Ramos (cell line): ENCODE data around the gene GNAQ.

ENCODE experiments used
- in situ Hi-C: fragments of 300-500 bp; cut with MboI; formaldehyde crosslinking; loops from one replicate; pipeline ENCODE4 v1.14.3; 2022; ENCODE audit warnings: low sequenced_read_pairs; ENCODE audit not compliant: unreplicated experiment

Gene GNAQ

DNA sequence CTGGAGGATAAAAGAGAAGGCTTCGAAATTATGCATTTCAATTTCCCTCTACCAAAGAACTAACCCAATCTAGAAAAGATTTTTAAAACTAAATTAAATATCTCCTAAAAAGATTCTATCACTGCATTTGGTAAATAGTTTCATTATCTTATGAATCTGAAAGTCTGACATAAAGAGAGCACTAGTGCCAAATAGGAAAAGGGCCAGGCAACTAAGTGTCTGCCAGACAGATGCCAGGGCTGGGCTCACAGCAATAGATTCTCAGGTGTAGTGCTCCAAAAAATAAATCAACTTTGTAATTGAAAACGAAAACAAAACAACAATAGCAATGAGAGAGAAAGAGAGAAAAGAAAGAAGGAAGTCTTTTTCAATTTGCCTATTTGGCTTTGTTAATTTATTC lies 225.8 kb downstream of the GNAQ start:
- in situ Hi-C loops = no loop called here

DNA sequence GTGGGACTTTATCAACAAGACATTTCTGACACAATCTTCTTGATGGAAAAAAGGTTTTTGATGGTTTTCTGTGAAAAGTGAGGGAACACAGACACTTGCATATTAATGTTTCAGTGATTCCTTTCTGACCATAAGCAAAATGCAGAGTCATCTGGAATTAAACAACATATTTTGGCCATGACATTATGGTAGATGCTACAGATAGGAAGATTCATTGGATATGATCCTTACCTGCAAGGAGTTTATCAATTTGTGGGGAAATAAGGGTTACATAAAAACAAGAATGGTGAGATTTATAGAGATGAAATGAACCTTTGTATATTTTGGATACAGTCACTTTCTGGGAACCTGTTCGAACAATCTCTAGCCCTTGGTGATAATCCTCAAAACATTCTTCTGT lies 228.2 kb downstream of the GNAQ start:
- in situ Hi-C loops = no loop called here

DNA sequence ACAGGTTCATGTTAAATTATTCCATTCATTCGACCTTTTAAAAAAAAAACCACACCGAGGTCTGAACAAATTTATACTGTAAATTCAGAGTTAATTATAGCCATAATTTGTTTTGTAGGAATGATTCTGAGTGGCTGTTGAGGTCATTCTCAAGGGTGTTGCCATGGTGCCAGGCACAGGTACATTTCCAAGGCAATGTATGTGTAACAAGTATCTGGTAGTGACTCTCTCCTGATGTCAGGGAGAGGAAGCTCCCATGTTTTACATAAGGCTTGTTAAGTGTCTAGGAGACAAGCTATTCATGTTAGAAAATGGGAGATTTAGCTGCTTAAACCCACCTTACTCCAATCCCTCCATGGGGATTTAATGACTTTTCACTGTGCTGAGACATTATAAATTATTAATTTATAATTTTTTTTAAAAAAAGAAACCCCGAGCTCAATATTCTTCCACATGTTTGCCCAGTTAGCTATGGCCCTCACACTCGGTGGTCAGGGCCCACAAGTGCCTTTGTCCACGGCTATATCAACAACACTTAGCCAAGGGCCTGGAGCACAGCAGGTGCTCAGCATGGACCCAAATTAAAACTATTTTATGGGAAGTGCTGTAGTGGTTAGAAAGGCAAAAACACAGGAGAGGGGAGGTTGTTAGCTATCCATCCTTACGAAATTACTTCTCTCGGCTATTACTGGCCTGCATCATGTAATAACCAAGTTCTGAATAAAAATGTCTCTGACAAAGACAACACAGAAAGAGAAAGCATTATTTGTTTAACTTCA lies 228.9 kb downstream of the GNAQ start:
- in situ Hi-C loops = no loop called here

DNA sequence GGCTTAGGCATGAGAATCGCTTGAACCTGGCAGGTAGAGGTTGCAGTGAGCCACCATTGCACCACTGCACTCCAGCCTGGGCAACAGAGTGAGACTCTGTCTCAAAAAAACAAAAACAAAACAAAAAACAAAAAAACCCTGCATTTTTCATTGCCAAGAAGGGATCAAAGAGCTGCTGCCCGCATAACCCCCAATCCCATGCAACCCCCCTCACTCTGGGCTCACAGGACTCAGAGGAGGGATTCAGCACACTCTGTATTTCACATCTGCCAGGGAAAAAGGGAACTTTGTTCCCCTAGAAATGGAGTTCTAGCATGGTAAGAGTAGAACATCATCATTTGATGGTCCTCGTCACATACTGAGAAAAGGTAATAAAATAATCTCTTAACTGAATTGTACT lies 229.5 kb downstream of the GNAQ start:
- in situ Hi-C loops = no loop called here

DNA sequence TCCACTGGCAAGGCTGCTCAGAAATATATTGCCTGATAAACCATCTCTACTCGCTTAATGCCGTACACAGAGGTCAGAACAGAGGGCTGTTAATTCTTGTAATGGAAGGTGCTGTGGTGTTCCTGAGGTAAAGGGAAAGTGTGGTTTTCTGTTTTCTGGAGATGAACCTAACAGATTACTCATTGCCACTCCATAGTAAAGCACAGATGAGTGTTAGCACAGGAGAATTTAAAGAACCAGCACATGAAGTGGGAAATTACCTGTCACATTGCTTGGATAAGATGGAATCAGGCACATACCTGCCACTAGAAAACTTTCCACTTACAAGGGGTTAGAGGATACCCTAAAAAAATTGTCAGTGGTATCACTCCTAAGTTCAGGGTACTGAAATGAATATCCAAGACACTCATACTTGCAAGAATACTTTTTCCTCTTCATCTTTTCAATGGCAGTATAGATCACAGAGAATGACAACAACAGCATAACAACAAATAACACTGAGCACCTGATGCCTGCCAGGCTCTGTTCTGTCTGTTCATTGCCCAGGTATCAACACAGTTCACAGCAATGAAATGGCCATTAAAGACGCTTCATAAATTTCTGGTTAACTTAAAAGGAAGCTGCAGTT lies 230.6 kb downstream of the GNAQ start:
- in situ Hi-C loops = no loop called here

DNA sequence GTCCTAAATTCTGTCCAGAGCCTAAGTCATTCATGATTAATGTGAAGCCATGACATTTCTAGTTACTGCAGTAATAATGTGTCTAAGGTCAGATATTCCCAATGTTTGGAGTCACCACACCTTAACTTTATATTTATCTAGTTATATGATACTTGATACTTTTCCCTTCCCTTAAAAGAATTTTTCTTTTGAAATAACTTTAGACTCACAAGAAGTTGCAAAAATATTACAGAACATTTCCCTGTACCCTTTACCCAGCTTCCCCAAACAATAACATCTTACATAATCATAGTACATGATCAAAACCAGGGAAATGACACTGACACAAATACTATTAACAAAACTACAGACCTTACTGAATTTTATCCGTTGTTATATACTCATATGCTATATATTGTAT lies 233.5 kb downstream of the GNAQ start:
- in situ Hi-C loops = no loop called here

DNA sequence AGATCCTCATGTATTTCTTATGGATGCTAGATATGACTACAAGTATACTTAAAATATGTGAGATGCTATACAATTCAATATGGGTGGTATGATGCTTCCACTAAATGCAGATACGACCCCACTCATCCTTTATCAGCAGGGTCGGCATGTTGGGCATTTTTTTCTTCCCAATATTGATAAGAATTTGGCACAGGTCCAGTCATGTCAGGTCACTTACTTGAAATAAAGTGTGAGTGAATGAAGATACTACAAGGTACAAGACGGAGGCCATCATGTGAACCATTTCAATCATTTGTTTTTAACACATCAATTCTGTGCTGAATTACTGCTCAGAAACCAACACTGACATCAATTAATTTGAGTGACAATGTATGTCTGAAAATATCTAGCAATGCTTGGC lies 236.6 kb downstream of the GNAQ start:
- in situ Hi-C loops = no loop called here

DNA sequence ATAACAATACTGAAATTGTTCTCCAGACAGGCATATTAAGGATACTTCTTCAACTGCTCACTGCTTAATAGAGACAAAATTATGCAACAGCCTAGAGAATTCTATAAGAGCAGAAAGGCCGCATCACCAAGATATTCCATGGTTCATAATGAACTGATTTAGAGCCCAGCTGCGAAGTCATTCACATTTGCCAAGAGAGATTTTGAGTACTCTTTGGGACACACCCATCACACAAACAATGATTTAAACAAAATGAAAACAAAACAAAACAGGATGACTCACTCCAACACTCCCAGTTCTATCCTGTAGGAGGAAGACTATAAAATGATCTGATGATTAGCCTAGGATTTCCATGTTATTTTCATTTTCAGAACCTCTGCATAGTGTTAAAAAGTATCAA lies 237.8 kb downstream of the GNAQ start:
- in situ Hi-C loops = no loop called here

DNA sequence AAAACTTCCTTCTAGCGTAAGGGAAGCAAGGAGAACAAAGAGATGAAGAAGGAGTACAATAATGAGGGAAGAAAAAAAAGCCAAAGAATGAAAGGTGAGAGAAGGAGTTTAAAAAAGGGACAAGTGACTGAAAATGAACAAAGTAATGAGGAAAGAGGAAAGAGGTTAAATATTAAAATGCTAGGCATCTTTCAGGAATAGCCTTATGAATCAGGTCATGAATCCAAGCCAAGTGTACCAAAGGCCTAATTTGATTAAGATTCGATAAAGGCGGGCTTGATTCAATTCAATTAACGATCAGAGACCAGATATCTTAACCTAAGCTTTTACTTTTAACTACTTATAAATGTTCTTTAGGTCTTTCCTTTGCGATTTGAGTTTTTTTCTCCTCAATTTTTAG lies 241.7 kb downstream of the GNAQ start:
- in situ Hi-C loops = no loop called here

DNA sequence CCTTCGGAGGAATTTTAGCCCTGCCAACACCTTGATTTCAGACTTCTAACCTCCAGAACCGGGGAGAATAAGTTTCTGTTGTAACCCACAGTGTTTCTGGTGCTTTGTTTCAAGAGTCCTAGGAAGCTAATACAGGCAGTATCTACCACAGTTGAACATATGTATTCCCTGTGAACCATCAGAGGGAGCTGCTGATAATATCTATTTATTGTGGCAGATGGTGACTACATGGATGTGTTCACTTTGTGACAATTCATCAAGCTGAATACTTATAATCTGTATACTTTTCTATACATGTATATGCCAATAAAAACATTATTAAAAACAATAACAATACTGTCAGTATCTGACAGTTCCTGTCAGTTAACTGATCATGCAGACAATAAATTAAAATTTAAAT lies 246.3 kb downstream of the GNAQ start:
- in situ Hi-C loops = no loop called here

DNA sequence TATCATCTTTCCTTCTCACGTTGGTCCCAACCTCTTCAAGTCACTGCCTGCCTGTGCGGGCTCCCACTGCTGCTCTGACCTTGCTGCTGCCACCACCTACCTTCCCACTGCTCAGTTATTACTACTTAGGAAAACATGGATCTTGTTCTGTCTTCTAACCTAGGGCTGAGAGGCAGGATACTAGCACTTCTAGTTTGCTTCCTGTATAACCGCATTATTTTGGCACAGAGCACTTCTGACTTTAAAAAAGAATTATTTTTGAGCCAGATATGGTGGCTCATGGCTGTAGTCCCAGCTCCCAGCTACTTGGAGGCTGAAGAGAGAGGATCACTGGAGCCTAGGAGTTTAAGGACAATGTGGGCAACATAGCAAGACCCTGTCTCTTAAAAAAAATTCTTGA lies 248.1 kb downstream of the GNAQ start:
- in situ Hi-C loops = no loop called here

DNA sequence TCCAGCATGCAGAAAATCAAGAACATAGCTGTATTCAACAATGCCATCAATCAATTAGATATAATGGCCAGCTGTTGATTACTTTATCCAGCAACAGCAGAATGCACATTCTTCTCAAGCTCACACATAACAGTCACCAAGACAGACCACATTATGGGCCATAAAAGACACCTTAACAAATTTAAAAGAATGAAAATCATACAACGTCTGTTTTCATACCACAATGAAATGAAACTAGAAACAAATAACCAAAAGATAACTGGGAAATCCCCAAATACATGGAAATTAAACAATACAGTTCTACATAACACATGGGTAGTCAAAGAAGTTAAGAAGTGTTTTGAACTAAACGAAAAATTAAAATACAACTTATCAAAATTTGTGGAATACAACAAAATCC lies 252.6 kb downstream of the GNAQ start:
- in situ Hi-C loops = no loop called here

DNA sequence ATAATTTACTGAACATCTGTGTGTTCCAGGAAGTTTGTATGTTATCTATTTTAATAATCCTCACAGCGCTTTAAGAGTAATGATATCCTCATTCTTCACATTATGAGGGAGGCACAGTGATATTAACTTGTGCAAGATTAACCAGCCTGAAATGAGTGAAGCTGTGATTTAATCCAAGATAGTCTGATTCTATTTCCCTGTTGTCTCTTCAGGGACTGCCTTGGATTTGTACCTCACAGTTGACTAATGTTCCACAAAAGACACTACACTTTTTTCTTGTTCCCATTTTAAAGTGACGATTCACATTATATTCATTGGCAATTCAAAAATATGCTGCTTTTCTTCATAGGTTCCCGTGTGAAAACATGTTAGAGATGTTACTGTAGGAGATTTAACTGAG lies 258.2 kb downstream of the GNAQ start:
- in situ Hi-C loops = loop anchor here (25.0 kb wide), 1 partner anchor 611 kb away; no protein-coding TSS in a partner anchor

DNA sequence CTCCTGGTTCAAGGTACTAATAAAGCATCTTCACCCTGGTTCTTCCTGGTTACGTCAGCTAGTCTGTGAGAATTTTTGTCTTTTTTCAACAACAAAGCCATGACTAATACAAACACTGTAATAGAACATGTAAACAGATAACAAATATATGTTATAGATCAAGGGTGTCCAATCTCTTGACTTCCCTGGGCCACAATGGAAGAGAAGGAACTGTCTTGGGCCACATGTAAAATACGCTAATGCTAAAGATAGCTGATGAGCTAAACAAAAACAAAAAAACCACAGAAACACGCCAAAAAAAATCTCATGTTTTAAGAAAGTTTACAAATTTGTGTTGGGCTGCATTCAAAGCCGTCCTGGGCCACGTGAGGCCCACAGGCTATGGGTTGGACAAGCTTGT lies 259.0 kb downstream of the GNAQ start:
- in situ Hi-C loops = loop anchor here (25.0 kb wide), 1 partner anchor 610 kb away; no protein-coding TSS in a partner anchor

DNA sequence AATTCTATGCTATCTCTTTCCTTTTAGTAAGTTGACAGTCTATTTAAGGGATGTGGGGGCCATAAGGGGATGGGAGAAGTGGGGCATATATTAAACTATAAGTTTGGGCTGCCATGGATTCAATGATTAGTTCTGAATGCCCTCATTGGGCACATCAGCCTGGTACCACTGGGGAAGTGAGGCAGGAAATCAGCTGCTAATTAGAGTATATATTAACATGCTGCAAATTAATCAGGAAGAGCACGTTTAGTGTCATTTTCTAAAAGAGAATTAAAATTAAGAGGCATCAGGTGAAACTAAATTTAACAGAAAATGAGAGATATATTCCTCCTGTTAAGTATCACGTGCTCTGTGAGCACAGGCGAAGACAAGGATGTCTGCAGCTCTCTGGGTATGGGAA lies 260.4 kb downstream of the GNAQ start:
- in situ Hi-C loops = loop anchor here (25.0 kb wide), 1 partner anchor 609 kb away; no protein-coding TSS in a partner anchor

DNA sequence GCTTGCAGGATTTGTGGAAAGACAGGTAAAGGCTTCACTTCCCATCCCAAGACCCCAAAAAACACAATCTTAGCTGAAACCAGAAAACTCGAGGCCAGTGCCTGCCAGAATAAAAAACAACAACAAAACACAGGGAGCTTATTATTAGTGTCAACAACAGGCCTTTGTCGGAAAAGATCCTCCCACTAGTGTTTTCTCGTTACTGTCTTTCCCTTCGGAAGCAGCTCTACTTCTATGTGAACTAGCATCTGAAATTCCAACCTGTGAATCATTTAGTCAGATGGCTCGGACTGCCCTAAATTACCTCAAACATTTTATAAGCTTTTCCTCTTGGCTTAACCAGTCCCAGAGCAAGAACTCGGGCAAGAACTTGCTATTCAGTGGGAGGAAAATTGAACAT lies 261.3 kb downstream of the GNAQ start:
- in situ Hi-C loops = loop anchor here (25.0 kb wide), 1 partner anchor 608 kb away; no protein-coding TSS in a partner anchor

DNA sequence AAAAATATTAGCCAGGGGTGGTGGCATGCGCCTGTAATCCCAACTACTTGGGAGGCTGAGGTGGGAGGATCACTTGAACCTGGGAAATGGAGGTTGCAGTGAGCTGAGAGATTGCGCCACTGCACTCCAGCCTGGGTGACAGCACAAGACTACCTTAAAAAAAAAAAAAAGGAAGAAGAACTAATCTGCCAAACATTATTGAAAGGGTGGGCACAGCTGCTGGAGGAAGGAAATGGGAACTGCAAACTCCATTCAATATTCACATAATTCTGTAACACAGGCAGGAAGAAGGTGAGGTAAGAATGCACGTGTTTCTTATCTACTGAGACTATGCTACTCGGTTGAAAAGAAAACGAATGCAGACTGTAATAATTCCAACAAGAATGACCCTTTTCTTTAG lies 262.4 kb downstream of the GNAQ start:
- in situ Hi-C loops = loop anchor here (25.0 kb wide), 1 partner anchor 607 kb away; no protein-coding TSS in a partner anchor

DNA sequence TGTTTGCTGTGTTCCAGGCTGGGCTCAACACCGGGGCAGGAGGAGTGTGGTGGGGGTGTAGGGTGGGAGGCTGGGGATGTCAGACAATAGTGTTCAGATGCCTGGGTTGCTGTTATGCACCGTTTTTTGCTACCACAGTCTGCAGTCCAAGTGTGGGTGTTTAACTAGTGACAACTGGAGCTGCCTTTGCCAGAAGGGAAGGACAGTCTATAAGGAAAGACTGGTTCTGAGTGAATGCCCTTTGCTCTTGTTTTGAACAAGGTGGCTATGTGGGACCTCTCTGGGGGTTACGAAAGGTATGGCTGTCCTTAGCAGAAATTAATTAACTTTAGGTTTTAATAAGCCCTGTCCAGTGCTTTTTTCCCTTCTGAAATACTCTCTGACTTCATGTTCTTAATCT lies 265.0 kb downstream of the GNAQ start:
- in situ Hi-C loops = loop anchor here (25.0 kb wide), 1 partner anchor 604 kb away; no protein-coding TSS in a partner anchor

DNA sequence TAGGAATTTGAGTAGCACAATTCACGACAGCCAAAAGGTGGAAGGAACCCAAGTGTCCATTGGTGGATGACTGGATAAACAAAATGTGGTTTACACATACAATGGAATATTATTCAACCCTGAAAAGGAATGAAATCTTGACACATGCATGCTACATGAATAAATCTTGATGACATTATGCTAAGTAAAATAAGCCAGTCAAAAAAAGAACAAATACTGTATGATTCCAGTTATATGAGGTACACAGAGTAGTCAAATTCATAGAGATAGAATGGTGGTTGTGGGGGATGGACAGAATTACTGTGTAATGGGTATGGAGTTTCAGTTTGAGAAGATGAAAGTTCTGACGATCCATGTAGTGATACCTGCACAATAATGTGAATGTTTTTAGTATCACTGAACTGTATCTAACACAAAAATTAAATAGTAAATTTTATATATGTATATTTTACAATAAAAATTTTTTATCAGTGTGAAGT lies 265.8 kb downstream of the GNAQ start:
- in situ Hi-C loops = loop anchor here (25.0 kb wide), 1 partner anchor 604 kb away; no protein-coding TSS in a partner anchor

DNA sequence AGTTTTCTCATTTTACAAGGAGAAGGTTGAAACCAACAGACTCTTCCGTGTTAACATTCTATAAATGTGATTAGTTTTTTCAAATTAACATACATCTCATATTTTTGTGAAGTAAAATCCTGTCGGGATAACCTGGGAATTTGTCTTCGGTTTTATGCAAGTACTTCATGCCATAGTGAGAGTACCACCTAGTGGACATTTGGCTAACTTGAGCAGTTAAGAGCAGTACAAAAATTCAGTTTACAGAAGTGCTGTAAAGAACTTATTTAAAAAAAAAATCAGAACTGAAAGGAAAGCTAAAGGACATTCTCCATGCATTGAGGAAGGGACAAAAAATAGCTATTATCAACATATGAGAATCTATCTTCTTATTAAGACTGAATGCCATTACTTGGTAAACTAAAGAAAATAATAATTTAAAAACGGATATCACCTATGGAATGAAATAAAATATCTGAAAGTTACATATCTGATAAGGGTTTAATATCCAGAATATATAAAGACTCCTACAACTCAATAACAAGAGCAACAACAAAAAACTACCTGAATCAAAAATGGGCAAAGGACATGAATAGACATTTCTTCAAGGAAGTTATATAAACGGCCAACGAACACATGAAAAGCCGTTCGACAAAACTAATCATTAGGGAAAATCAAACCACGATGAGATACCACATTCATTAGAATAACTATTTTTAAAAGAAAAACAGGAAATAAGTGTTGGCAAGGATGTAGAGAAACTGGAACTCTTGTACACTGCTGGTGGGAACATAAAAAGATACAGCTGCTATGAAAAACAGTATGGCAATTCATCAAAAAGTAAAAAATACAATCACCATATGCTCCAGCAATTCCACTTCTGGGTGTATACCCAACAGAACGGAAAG lies 266.5 kb downstream of the GNAQ start:
- in situ Hi-C loops = loop anchor here (25.0 kb wide), 1 partner anchor 603 kb away; no protein-coding TSS in a partner anchor
